HG02588 (cell line): Measurements from ENCODE around the gene KCNJ10.
"Not testable (repeated sequence)": the region's sequence is repeated elsewhere in the genome, so short reads cannot be mapped to it uniquely, and the experiment has no call there.

Source experiments
- ATAC-seq: cut with Tn5 transposase; IDR thresholded peaks from one replicate; pipeline ENCODE4 v1.9.1; 2021; ENCODE audit warnings: mild to moderate bottlenecking, moderate library complexity; ENCODE audit not compliant: unreplicated experiment

Gene KCNJ10

GRCh38 chr1:160062230-160062532 is 7.8 kb downstream of the KCNJ10 start:
- no peak for ATAC-seq

- no peak for ATAC-seq
Measured at GRCh38 chr1:160061369-160062229, 8.4 kb downstream of the KCNJ10 start.

GRCh38 chr1:160058087-160058486 is 11.9 kb downstream of the KCNJ10 start:
- no peak for ATAC-seq

- no peak for ATAC-seq
Measured at GRCh38 chr1:160056648-160057169, 13.3 kb downstream of the KCNJ10 start.

- no peak for ATAC-seq
Measured at GRCh38 chr1:160053548-160054365, 16.2 kb downstream of the KCNJ10 start.

GRCh38 chr1:160052936-160053335 is 17.0 kb downstream of the KCNJ10 start:
- no peak for ATAC-seq

- no peak for ATAC-seq
Measured at GRCh38 chr1:160050619-160051018, 19.3 kb downstream of the KCNJ10 start.

GRCh38 chr1:160050182-160050581 is 19.8 kb downstream of the KCNJ10 start:
- ATAC-seq: not testable (repeated sequence)

- no peak for ATAC-seq
Measured at GRCh38 chr1:160049101-160049500, 20.9 kb downstream of the KCNJ10 start.

GRCh38 chr1:160048335-160048734 is 21.6 kb downstream of the KCNJ10 start:
- ATAC-seq: no peak

GRCh38 chr1:160047111-160047991 is 22.6 kb downstream of the KCNJ10 start:
- no peak for ATAC-seq

GRCh38 chr1:160046494-160047110 is 23.4 kb downstream of the KCNJ10 start:
- ATAC-seq: no peak

GRCh38 chr1:160045653-160046052 is 24.3 kb downstream of the KCNJ10 start:
- no peak for ATAC-seq

GRCh38 chr1:160043543-160043942 is 26.4 kb downstream of the KCNJ10 start:
- no peak for ATAC-seq

- no peak for ATAC-seq
Measured at GRCh38 chr1:160040476-160040875, 29.5 kb downstream of the KCNJ10 start.

- no peak for ATAC-seq
Measured at GRCh38 chr1:160032165-160032820, 37.7 kb downstream of the KCNJ10 start.

- peak; percentile 94 for ATAC-seq
Measured at GRCh38 chr1:160031365-160032164, 38.4 kb downstream of the KCNJ10 start, which contains the start of gene PIGM. Gene PIGM (minus strand): TSS chr1:160031990. CDS start chr1:160031739, 251 bp downstream.

GRCh38 chr1:160030657-160031364 is 39.1 kb downstream of the KCNJ10 start:
- peak; percentile 12 for ATAC-seq
